ENCODE data around the gene GDI2. TPM values are rescaled to one million over a fixed set of nuclear protein-coding genes. Genes with fewer than 3 reads are reported as not detected.
A peak's percentile ranks its signal among the peaks of the same experiment; 100 is the strongest.

Gene GDI2
- total and polyA plus RNA-seq, 2 of the 13 experiments (the other 11 are each of a cell fraction or from before 2014, with no cell fraction given) = 153 to 477 TPM

DNA sequence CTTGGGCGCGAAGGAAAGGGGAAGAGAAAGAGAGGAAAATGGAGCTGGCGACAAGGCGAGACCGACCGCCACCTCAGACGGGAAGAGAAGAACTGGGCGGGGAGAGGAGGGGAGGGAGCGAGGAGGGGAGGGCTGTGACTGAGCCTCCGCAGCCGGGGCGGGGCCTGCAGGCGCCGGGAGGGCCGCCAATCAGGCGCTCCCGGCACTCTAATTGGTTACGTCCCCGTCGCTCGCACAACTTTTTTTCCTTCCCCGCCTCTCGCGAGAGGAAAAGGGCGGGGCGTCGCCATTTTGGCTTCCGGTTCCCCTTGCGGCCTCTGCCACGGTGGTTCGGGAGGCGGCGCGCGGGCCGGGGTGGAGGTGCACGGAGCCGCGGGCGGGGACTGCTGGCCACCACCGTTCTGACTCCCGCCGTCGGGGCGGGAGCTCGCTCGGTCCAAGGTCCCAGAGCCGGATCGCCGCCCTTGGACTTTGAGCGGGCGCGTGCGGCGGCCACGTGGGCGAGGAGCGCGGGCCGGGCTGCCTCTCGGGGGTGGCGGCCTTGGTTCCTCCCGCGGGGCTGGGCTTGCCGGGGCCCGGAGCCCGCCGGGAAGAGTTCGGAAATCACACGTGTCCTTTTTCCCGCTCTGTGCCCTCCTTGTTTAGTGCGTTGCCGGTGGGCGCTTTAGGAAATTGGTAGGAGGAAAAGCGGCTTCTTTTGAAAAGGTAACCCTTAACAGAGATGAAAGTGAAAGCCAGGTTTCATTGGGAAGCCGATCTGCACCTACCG is at the start of gene GDI2 (continued):
- peak; percentile 46 for TF ChIP-seq ZSCAN29 (CRISPR knock-in tag; conservative IDR thresholded peaks at IDR 0.05)
- TF ChIP-seq KAT8 (CRISPR knock-in tag; IDR thresholded peaks at IDR 0.05) = peak; percentile 89
- TF ChIP-seq, protein P1, sequence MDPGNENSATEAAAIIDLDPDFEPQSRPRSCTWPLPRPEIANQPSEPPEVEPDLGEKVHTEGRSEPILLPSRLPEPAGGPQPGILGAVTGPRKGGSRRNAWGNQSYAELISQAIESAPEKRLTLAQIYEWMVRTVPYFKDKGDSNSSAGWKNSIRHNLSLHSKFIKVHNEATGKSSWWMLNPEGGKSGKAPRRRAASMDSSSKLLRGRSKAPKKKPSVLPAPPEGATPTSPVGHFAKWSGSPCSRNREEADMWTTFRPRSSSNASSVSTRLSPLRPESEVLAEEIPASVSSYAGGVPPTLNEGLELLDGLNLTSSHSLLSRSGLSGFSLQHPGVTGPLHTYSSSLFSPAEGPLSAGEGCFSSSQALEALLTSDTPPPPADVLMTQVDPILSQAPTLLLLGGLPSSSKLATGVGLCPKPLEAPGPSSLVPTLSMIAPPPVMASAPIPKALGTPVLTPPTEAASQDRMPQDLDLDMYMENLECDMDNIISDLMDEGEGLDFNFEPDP (CRISPR knock-in tag; conservative IDR thresholded peaks at IDR 0.05) = no peak; the same call in none of the 2 replicates
- peak; percentile 96 for TF ChIP-seq NKX3-1 (CRISPR knock-in tag; IDR thresholded peaks at IDR 0.05)
- TF ChIP-seq ZFY (CRISPR knock-in tag; IDR thresholded peaks at IDR 0.05) = peak; percentile 95
- TF ChIP-seq ZFAT (CRISPR knock-in tag; conservative IDR thresholded peaks at IDR 0.05) = peak; percentile 54
- peak; percentile 82 for TF ChIP-seq ZBTB7A (CRISPR knock-in tag; IDR thresholded peaks at IDR 0.05)
- no peak for TF ChIP-seq NR3C1 (CRISPR knock-in tag; IDR thresholded peaks at IDR 0.05)
- peak; percentile 97; the same call in 1 of the 2 replicates for TF ChIP-seq LBX2 (CRISPR knock-in tag; IDR thresholded peaks at IDR 0.05; ENCODE audit: borderline replicate concordance)
- no peak for TF ChIP-seq ZNF484 (CRISPR knock-in tag; IDR thresholded peaks at IDR 0.05; ENCODE audit: borderline replicate concordance, low read depth)
- TF ChIP-seq ADNP (CRISPR knock-in tag; IDR thresholded peaks at IDR 0.05) = no peak
- no peak for TF ChIP-seq SMARCE1 (IDR thresholded peaks at IDR 0.05; ENCODE audit: borderline replicate concordance)
- peak; percentile 67 for TF ChIP-seq ZNF772 (CRISPR knock-in tag; IDR thresholded peaks at IDR 0.05)
- peak; percentile 34; the same call in 1 of the 2 replicates for TF ChIP-seq MIER3 (CRISPR knock-in tag; IDR thresholded peaks at IDR 0.05; ENCODE audit: borderline replicate concordance)
- TF ChIP-seq REST (IDR thresholded peaks at IDR 0.05; ENCODE audit: borderline replicate concordance in 1 of 2, low read depth in 1 of 2, low read length in 2 of 2) = peak in 1 of 2 experiments; percentile 13; a peak in 2 of 4 replicates
- no peak for TF ChIP-seq NR2F6 (IDR thresholded peaks at IDR 0.05)
- peak; percentile 44; the same call in 1 of the 2 replicates for TF ChIP-seq NR2F6 (CRISPR knock-in tag; IDR thresholded peaks at IDR 0.05)
- 0 out of 2 replicates have a peak, but pooled peaks have one; percentile 33 for TF ChIP-seq TRIM24 (CRISPR knock-in tag; IDR thresholded peaks at IDR 0.05)
- TF ChIP-seq ZEB1 (IDR thresholded peaks at IDR 0.05; ENCODE audit: insufficient replicate concordance, low read depth) = no peak
- TF ChIP-seq NCOA2 (CRISPR knock-in tag; IDR thresholded peaks at IDR 0.05) = peak; percentile 58; the same call in 1 of the 2 replicates
- TF ChIP-seq, protein P2, sequence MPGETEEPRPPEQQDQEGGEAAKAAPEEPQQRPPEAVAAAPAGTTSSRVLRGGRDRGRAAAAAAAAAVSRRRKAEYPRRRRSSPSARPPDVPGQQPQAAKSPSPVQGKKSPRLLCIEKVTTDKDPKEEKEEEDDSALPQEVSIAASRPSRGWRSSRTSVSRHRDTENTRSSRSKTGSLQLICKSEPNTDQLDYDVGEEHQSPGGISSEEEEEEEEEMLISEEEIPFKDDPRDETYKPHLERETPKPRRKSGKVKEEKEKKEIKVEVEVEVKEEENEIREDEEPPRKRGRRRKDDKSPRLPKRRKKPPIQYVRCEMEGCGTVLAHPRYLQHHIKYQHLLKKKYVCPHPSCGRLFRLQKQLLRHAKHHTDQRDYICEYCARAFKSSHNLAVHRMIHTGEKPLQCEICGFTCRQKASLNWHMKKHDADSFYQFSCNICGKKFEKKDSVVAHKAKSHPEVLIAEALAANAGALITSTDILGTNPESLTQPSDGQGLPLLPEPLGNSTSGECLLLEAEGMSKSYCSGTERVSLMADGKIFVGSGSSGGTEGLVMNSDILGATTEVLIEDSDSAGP (CRISPR knock-in tag; IDR thresholded peaks at IDR 0.05; ENCODE audit: borderline replicate concordance) = peak; percentile 86
- peak; percentile 91 for TF ChIP-seq MED1 (CRISPR knock-in tag; IDR thresholded peaks at IDR 0.05)
- TF ChIP-seq NONO (IDR thresholded peaks at IDR 0.05) = no peak
- TF ChIP-seq NONO (CRISPR knock-in tag; conservative IDR thresholded peaks at IDR 0.05) = peak; percentile 91
- peak; percentile 100 for TF ChIP-seq YEATS4 (CRISPR knock-in tag; IDR thresholded peaks at IDR 0.05; ENCODE audit: borderline replicate concordance)
